Keratinocyte (primary cell): ENCODE measurements around the gene DPP10. TPM values are rescaled to one million over a fixed set of nuclear protein-coding genes. Genes with fewer than 3 reads are reported as not detected.

Source experiments
- DNase-seq: peaks from one replicate; pipeline ENCODE4 v3.0.0-alpha.2; 2011; ENCODE audit warnings: low read depth, missing footprints, low spot score
- FAIRE-seq: peaks from 2 replicates; lab custom pipeline; 2011; peaks lifted over from hg19 to GRCh38; lab: Jason Lieb, UNC
- H2AFZ ChIP-seq: 2 replicates; pipeline ENCODE4 v1.6.0; 2012; ENCODE audit warnings: low read length, control low read depth, inconsistent platforms; ENCODE audit not compliant: control insufficient read depth
- H3K27ac ChIP-seq: 2 replicates; pipeline ENCODE4 v1.5.1; 2011; ENCODE audit warnings: low read length; ENCODE audit not compliant: control insufficient read depth, insufficient read depth
- H3K27me3 ChIP-seq: 3 replicates; pipeline ENCODE4 v1.6.0; 2011; ENCODE audit warnings: low read length; ENCODE audit not compliant: control insufficient read depth, insufficient read depth; ENCODE audit errors: extremely low read depth
- H3K36me3 ChIP-seq, 2 experiments: 2 replicates in 1 of 2; 3 replicates in 1 of 2; pipeline ENCODE4 v1.5.1; 2011; ENCODE audit warnings: low read length in 2 of 2, mild to moderate bottlenecking in 1 of 2; ENCODE audit not compliant: control insufficient read depth in 2 of 2, insufficient read depth in 2 of 2; ENCODE audit errors: extremely low read depth in 1 of 2
- H3K4me1 ChIP-seq: 3 replicates; pipeline ENCODE4 v1.5.1; 2011; ENCODE audit warnings: low read length; ENCODE audit not compliant: control insufficient read depth, insufficient read depth; ENCODE audit errors: extremely low read depth
- H3K4me2 ChIP-seq: 3 replicates; pipeline ENCODE4 v1.6.0; 2011; ENCODE audit warnings: low read depth, low read length; ENCODE audit not compliant: control insufficient read depth, insufficient read depth; ENCODE audit errors: extremely low read depth
- H3K4me3 ChIP-seq, 3 experiments: fragments of 200-600 bp in 1 of 3; sonication (generic) in 1 of 3; 2 replicates in 2 of 3; 3 replicates in 1 of 3; pipeline ENCODE4 v1.5.1; 2011 to 2016; ENCODE audit warnings: low read length in 3 of 3, mild to moderate bottlenecking in 3 of 3, control low read depth in 2 of 3, inconsistent platforms in 1 of 3, low read depth in 1 of 3, mixed read lengths in 1 of 3, mixed run types in 1 of 3, moderate library complexity in 1 of 3; ENCODE audit not compliant: control insufficient read depth in 2 of 3, insufficient read depth in 2 of 3; ENCODE audit errors: extremely low read depth in 1 of 3
- H3K79me2 ChIP-seq: 2 replicates; pipeline ENCODE4 v1.6.0; 2012; ENCODE audit warnings: low read length; ENCODE audit not compliant: control insufficient read depth, insufficient read depth
- H3K9ac ChIP-seq: 3 replicates; pipeline ENCODE4 v1.6.0; 2011; ENCODE audit warnings: low read length; ENCODE audit not compliant: control insufficient read depth, insufficient read depth; ENCODE audit errors: extremely low read depth
- H3K9me1 ChIP-seq: 3 replicates; pipeline ENCODE4 v1.6.0; 2011; ENCODE audit warnings: low read length; ENCODE audit not compliant: control insufficient read depth, insufficient read depth; ENCODE audit errors: extremely low read depth
- H3K9me3 ChIP-seq: 2 replicates; pipeline ENCODE4 v1.5.1; 2012; ENCODE audit warnings: low read depth, low read length; ENCODE audit not compliant: control insufficient read depth
- H4K20me1 ChIP-seq: 3 replicates; pipeline ENCODE4 v1.6.0; 2011; ENCODE audit warnings: low read length; ENCODE audit not compliant: control insufficient read depth, insufficient read depth; ENCODE audit errors: extremely low read depth
- CTCF ChIP-seq, 3 experiments: IDR thresholded peaks in 1 of 3; conservative IDR thresholded peaks in 1 of 3; optimal IDR thresholded peaks in 1 of 3; 2 replicates in 2 of 3; 3 replicates in 1 of 3; pipeline versions ENCODE3 to v1.5.1; 2011; ENCODE audit warnings: low read length in 3 of 3, mild to moderate bottlenecking in 3 of 3, moderate library complexity in 2 of 3, control low read depth in 1 of 3, inconsistent platforms in 1 of 3; ENCODE audit not compliant: insufficient read depth in 2 of 3; ENCODE audit errors: extremely low read depth in 1 of 3
- EZH2 ChIP-seq: IDR thresholded peaks from one replicate; pipeline ENCODE4 v1.6.1; 2012; ENCODE audit warnings: inconsistent platforms, mild to moderate bottlenecking, low read length, moderate library complexity
- dilution Hi-C: fragments of 300-500 bp; cut with MboI; formaldehyde crosslinking; loops from one replicate; pipeline ENCODE4 v1.7.0; 2020; ENCODE audit warnings: low sequenced_read_pairs; ENCODE audit not compliant: extremely low pct_ligation_motif_present
- polyA plus RNA-seq, 5 experiments: library from polyadenylated mRNA; depleted of rRNA in 3 of 5; stranded (reverse) in 3 of 5; stranded (forward) in 1 of 5; unstranded in 1 of 5; fragments of >200 nt; gene quantifications; 1 replicate in 1 of 5; 2 replicates in 3 of 5; 3 replicates in 1 of 5; pipeline versions ENCODE4 v1.2.1 to v1.2.3, GENCODE V29; 2011 to 2012; ENCODE audit warnings: missing spikeins in 2 of 5, low read depth in 1 of 5, low replicate concordance in 1 of 5

Gene DPP10
- polyA plus RNA-seq, 1 donor (not counting 4 experiments of a cell fraction or from before 2014, with no cell fraction given), result not detected

DNA sequence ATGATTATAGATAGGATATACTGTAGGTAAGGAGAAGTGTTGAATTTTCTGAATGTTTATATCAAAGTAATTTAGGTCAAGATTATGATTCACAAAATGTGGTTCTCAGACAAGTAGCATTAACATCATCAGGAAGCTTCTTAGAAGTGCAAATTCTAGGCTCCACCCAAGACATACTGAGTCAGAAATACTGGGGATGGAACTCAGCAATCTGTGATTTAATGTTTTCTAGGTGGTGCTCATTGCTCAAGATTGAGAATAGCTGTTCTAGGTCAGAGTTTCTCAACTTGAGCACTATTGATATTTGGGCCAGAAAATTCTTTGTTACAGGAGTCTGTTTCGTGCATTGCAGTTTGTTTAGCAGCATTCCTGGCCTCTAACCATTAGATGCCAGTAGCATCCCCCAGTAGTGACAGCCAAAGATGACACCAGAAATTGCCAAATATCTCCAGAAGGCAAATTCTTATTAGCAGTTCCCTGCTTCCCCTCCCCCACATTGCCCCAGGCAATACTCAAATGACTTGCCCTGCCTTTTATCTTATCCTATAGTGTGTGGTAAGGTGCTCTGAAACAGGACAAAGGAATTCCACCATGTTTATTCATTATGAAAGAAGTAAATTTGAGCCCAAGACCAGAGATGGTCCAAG lies 1001.2 kb downstream of the DPP10 start:
- Histone ChIP-seq H3K4me3 (no peak overlapping the region), H3K4me1 (no peaks in the 10 kb centered on the region), H3K9me1 (no peaks in the 10 kb centered on the region), H3K27me3 (no peaks in the 10 kb centered on the region), H3K27ac (no peak overlapping the region), H3K9me3 (peaks cover 2% of the 10 kb centered on the region), H3K79me2 (no peaks in the 10 kb centered on the region), H3K4me2 (no peak overlapping the region), H2AFZ (no peak overlapping the region), H3K9ac (no peak overlapping the region), H4K20me1 (no peaks in the 10 kb centered on the region), H3K36me3 (no peaks in the 10 kb centered on the region)
- TF ChIP-seq EZH2, result no peak
- no peak for TF ChIP-seq CTCF (optimal IDR thresholded peaks at IDR 0.05 in 1 of 3, IDR thresholded peaks at IDR 0.05 in 1 of 3, conservative IDR thresholded peaks at IDR 0.05 in 1 of 3; ENCODE audit: extremely low read depth in 1 of 3, insufficient read depth in 2 of 3, low read length in 3 of 3)
- dilution Hi-C loops, result no loop called here
- DNase-seq (no peak), FAIRE-seq (no peak)

DNA sequence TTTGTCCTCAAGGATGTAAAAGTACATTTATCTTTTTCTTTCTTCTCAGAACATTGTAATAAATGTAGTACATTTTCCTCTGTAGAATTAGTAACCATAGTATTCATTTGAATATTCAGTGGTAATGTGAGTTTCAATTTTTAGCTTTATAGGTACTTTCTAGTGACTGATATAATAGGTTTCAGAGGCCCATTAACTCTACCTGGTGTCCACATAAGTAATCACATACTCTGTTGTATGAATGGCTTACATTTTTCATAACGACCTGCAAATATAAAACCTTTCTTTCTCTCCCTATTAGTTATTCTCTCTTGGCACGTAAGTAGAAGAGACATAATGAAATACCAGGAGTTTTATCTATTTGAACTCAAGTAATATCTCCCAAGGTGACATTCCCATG lies 1017.6 kb downstream of the DPP10 start:
- Histone ChIP-seq H3K4me1 (no peaks in the 10 kb centered on the region), H3K9ac (no peak overlapping the region), H3K9me1 (no peaks in the 10 kb centered on the region), H4K20me1 (no peaks in the 10 kb centered on the region), H3K27ac (no peak overlapping the region), H3K9me3 (no peaks in the 10 kb centered on the region), H3K4me2 (no peak overlapping the region), H3K79me2 (no peaks in the 10 kb centered on the region), H2AFZ (no peak overlapping the region), H3K27me3 (no peaks in the 10 kb centered on the region), H3K36me3 (no peaks in the 10 kb centered on the region), H3K4me3 (no peak overlapping the region)
- FAIRE-seq (no peak), DNase-seq (no peak)
- dilution Hi-C loops, result no loop called here
- no peak for TF ChIP-seq CTCF (optimal IDR thresholded peaks at IDR 0.05 in 1 of 3, IDR thresholded peaks at IDR 0.05 in 1 of 3, conservative IDR thresholded peaks at IDR 0.05 in 1 of 3; ENCODE audit: extremely low read depth in 1 of 3, insufficient read depth in 2 of 3, low read length in 3 of 3)
- TF ChIP-seq EZH2, result no peak
